ENCODE results near the gene COL26A1.
"Not testable (repeated sequence)": the region's sequence is repeated elsewhere in the genome, so short reads cannot be mapped to it uniquely, and the experiment has no call there.

COL26A1 gene

GRCh38 chr7:101453617-101454016 lies 90.9 kb downstream of the COL26A1 start:
- no peak for DNase-seq

- DNase-seq = no peak
These were observed 94.5 kb downstream of the COL26A1 start for GRCh38 chr7:101457001-101457750.

GRCh38 chr7:101465131-101465530 lies 102.5 kb downstream of the COL26A1 start:
- no peak for DNase-seq

- DNase-seq = no peak
These were observed 103.0 kb downstream of the COL26A1 start for GRCh38 chr7:101465576-101466196.

- no peak for DNase-seq
These were observed 104.2 kb downstream of the COL26A1 start for GRCh38 chr7:101466871-101467270.

GRCh38 chr7:101468546-101469275 lies 106.0 kb downstream of the COL26A1 start:
- DNase-seq = no peak

- DNase-seq = no peak
These were observed 108.2 kb downstream of the COL26A1 start for GRCh38 chr7:101470668-101471487.

- DNase-seq = no peak
These were observed 111.5 kb downstream of the COL26A1 start for GRCh38 chr7:101474178-101474577.

- not testable (repeated sequence) for DNase-seq
These were observed 113.0 kb downstream of the COL26A1 start for GRCh38 chr7:101475691-101476090.

- no peak for DNase-seq
These were observed 116.5 kb downstream of the COL26A1 start for GRCh38 chr7:101479217-101479616.

- DNase-seq = not testable (repeated sequence)
These were observed 123.4 kb downstream of the COL26A1 start for GRCh38 chr7:101486056-101486432.

GRCh38 chr7:101486433-101487104 lies 123.9 kb downstream of the COL26A1 start:
- DNase-seq = no peak

GRCh38 chr7:101487105-101487458 lies 124.4 kb downstream of the COL26A1 start:
- no peak for DNase-seq

- DNase-seq = no peak
These were observed 125.1 kb downstream of the COL26A1 start for GRCh38 chr7:101487753-101488152.

GRCh38 chr7:101488826-101489572 lies 126.3 kb downstream of the COL26A1 start:
- peak; percentile 21 for DNase-seq

GRCh38 chr7:101490439-101490838 lies 127.8 kb downstream of the COL26A1 start:
- DNase-seq = not testable (repeated sequence)

GRCh38 chr7:101491442-101491841 lies 128.8 kb downstream of the COL26A1 start:
- not testable (repeated sequence) for DNase-seq

GRCh38 chr7:101494602-101495329 lies 132.1 kb downstream of the COL26A1 start:
- peak; percentile 59 for DNase-seq

GRCh38 chr7:101496017-101496416 lies 133.3 kb downstream of the COL26A1 start:
- no peak for DNase-seq

- no peak for DNase-seq
These were observed 138.7 kb downstream of the COL26A1 start for GRCh38 chr7:101501351-101501750.

Data from NCI-H2227 treated with DMSO at 0.1 percent for 48 hours (cell line).